Kidney tubule cell (primary cell): ENCODE data around the gene S100A11.

Experiments
- DNase-seq: peaks from one replicate; pipeline ENCODE4 v3.0.0-alpha.2; 2018; ENCODE audit warnings: low spot score

Gene S100A11

GRCh38 chr1:152001631-152002584 is 34.9 kb downstream of the S100A11 start:
- DNase-seq = peak; percentile 90

GRCh38 chr1:152000964-152001630 is 35.7 kb downstream of the S100A11 start:
- DNase-seq = no peak

- DNase-seq = peak; percentile 97
These were observed 38.0 kb downstream of the S100A11 start for GRCh38 chr1:151998611-151999362.

GRCh38 chr1:151997284-151997570 is 39.6 kb downstream of the S100A11 start:
- no peak for DNase-seq

- DNase-seq = no peak
These were observed 41.0 kb downstream of the S100A11 start for GRCh38 chr1:151995774-151996173.

- peak; percentile 98 for DNase-seq
These were observed 41.8 kb downstream of the S100A11 start for GRCh38 chr1:151994956-151995355.

- DNase-seq = peak; percentile 90
These were observed 42.9 kb downstream of the S100A11 start, which contains the start of gene S100A10 for GRCh38 chr1:151993734-151994496. Gene S100A10 (minus strand): TSS chr1:151993859. CDS start chr1:151986230, 7,629 bp downstream.

GRCh38 chr1:151993084-151993733 is 43.6 kb downstream of the S100A11 start:
- no peak for DNase-seq

- peak; percentile 100 for DNase-seq
These were observed 44.3 kb downstream of the S100A11 start for GRCh38 chr1:151992303-151993083.

GRCh38 chr1:151991663-151992302 is 45.0 kb downstream of the S100A11 start:
- peak; percentile 50 for DNase-seq

GRCh38 chr1:151990856-151991198 is 46.0 kb downstream of the S100A11 start:
- peak; percentile 76 for DNase-seq

- peak; percentile 35 for DNase-seq
These were observed 46.5 kb downstream of the S100A11 start for GRCh38 chr1:151990058-151990855.

- DNase-seq = peak; percentile 93
These were observed 47.5 kb downstream of the S100A11 start for GRCh38 chr1:151989211-151989862.

- peak; percentile 92 for DNase-seq
These were observed 48.3 kb downstream of the S100A11 start for GRCh38 chr1:151988405-151988923.

- peak; percentile 36 for DNase-seq
These were observed 50.2 kb downstream of the S100A11 start for GRCh38 chr1:151986501-151987190.

GRCh38 chr1:151985768-151986167 is 51.0 kb downstream of the S100A11 start:
- no peak for DNase-seq

- no peak for DNase-seq
These were observed 51.5 kb downstream of the S100A11 start for GRCh38 chr1:151985270-151985669.
